ENCODE measurements around the gene DRD2. TPM values are rescaled to one million over a fixed set of nuclear protein-coding genes. Genes with fewer than 3 reads are reported as not detected.

DRD2 gene
- total and polyA plus RNA-seq, 9 donors, result 0.07 to 0.32 (median 0.15) TPM; not detected in 2

DNA sequence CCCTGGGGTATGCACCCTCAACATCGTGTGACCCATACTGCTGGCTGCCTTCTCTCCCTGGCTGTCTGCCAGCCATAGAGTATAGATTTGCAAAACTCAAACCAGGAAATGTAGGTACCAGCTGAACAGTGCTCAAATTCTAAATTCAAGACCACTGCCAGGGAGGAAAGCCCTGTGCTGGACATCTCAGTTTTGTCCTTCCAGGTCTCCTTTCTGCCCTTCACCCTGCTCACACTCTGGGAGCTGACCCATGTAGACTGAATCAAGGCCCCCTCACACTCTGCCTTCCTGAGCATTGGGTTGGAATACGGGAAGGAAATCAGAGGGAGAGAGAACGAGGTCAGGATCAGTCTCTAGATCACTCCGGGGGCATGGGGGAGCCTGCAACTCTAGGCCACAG lies 12.4 kb upstream of the DRD2 start:
- Histone ChIP-seq H3K9me3 (replicated peaks; ENCODE audit: control insufficient read depth, low read depth, low read length) (no peaks in the 10 kb centered on the region), H3K27ac (ENCODE audit: low read length) (no peak overlapping the region), H3K4me3 (ENCODE audit: low read length) (no peak overlapping the region), H3K27me3 (ENCODE audit: control insufficient read depth, insufficient read depth, low read length) (no peaks in the 10 kb centered on the region), H3K36me3 (ENCODE audit: control insufficient read depth, insufficient read depth, low read length) (no peaks in the 10 kb centered on the region), H3K4me1 (ENCODE audit: control insufficient read depth, insufficient read depth, low read length) (no peaks in the 10 kb centered on the region)
- 60% methylated on average over 1 of the region's 4 CpGs for WGBS (ENCODE audit: insufficient coverage)
- DNase-seq, result no peak

DNA sequence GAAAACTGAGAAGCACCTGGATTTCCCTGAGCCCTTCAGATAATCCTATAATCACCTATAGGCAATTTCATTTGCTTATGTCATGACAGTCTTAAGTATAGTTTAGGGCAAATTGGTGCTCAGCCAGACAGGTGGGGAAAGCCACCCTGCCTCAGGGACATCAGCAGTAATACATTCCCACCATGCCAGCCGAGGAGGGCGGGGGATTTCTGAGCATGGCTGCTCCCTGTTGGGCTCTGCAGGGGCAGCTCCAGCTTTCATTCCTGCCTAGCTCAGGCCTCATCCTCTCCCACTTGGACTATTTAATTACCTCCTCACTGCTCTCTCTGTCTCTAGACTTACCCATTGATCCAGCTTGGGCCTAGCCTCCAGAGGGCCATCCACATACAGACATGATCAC lies 9.0 kb upstream of the DRD2 start:
- no peaks in the 10 kb centered on the region for H3K9me3 ChIP-seq (replicated peaks; ENCODE audit: control insufficient read depth, low read depth, low read length)
- peaks cover 2% of the 10 kb centered on the region for H3K27me3 ChIP-seq (ENCODE audit: control insufficient read depth, insufficient read depth, low read length)
- H3K27ac ChIP-seq (ENCODE audit: low read length), result no peak overlapping the region
- H3K4me3 ChIP-seq (ENCODE audit: low read length), result no peak overlapping the region
- DNase-seq, result no peak
- H3K4me1 ChIP-seq (ENCODE audit: control insufficient read depth, insufficient read depth, low read length), result no peaks in the 10 kb centered on the region
- H3K36me3 ChIP-seq (ENCODE audit: control insufficient read depth, insufficient read depth, low read length), result no peaks in the 10 kb centered on the region
- 58% methylated on average over 2 of the region's 2 CpGs for WGBS (ENCODE audit: insufficient coverage)

DNA sequence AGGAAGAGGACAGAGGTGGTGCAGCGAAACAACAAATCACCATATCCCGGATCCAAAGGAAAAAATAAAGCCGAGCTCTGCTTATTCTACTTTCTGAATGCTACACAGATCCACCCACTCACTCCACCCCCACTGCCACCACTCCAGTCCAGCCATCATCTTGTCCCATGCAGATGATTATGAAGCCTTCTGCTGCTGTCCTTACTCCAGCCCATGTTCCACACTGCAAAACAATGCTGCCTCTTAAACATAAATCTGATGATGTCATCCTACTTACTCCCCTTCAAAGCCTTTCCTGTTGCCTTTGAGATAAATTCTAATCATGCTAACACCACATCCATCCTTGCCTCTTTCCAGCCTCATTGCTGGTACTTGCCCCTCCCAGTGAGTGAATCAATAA lies 6.5 kb upstream of the DRD2 start:
- DNase-seq, result no peak
- no peaks in the 10 kb centered on the region for H3K36me3 ChIP-seq (ENCODE audit: control insufficient read depth, insufficient read depth, low read length)
- no peak overlapping the region for H3K27ac ChIP-seq (ENCODE audit: low read length)
- no peaks in the 10 kb centered on the region for H3K4me1 ChIP-seq (ENCODE audit: control insufficient read depth, insufficient read depth, low read length)
- H3K4me3 ChIP-seq (ENCODE audit: low read length), result no peak overlapping the region
- H3K9me3 ChIP-seq (replicated peaks; ENCODE audit: control insufficient read depth, low read depth, low read length), result no peaks in the 10 kb centered on the region
- WGBS (ENCODE audit: insufficient coverage), result 93% methylated on average over 2 of the region's 3 CpGs
- H3K27me3 ChIP-seq (ENCODE audit: control insufficient read depth, insufficient read depth, low read length), result peaks cover 13% of the 10 kb centered on the region

DNA sequence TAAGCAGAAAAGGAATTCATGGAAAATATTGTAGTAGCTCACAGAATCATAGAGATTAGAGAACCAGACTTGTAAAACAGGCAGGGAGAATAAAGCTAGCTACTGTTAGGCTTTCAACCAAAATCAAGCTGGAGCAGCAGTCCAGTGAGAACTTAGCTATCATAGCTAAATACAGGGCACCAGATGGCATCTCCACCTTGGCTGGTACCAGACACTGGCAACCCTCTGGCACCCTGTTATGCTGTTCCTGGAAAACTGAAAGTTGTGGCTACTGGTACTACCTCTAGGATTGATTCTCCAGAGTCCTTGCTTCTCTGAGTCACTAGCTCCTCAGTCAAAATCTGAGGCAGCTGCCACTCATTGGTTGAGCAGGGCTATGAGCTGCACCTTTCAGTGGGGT lies 6.0 kb upstream of the DRD2 start:
- no peak overlapping the region for H3K4me3 ChIP-seq (ENCODE audit: low read length)
- no peak overlapping the region for H3K27ac ChIP-seq (ENCODE audit: low read length)
- H3K27me3 ChIP-seq (ENCODE audit: control insufficient read depth, insufficient read depth, low read length), result peaks cover 17% of the 10 kb centered on the region
- no peak for DNase-seq
- H3K4me1 ChIP-seq (ENCODE audit: control insufficient read depth, insufficient read depth, low read length), result no peaks in the 10 kb centered on the region
- no peaks in the 10 kb centered on the region for H3K36me3 ChIP-seq (ENCODE audit: control insufficient read depth, insufficient read depth, low read length)
- no peaks in the 10 kb centered on the region for H3K9me3 ChIP-seq (replicated peaks; ENCODE audit: control insufficient read depth, low read depth, low read length)

DNA sequence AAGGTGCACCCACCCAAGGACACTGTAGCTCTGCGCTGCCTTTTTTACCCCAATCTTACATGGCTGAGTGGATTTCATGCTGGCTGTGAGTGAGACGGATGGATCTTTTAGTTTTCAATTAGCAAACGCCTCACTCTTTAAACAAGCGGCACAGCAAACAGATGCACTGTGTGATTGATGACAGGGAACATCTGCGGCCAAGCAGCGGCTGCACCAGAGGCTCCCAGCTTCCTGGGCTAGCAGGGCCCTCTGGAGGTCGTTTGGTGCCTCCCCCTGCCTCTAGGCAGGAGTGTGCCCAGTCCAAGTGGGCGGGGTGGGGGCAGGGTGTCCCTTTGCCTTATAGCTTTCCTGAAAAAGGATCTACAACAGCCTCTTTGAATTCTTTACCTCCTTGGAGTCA lies 2.1 kb upstream of the DRD2 start:
- Histone ChIP-seq H3K27me3 (ENCODE audit: control insufficient read depth, insufficient read depth, low read length) (peaks cover 43% of the 10 kb centered on the region), H3K9me3 (replicated peaks; ENCODE audit: control insufficient read depth, low read depth, low read length) (no peaks in the 10 kb centered on the region), H3K4me3 (ENCODE audit: low read length) (no peak overlapping the region), H3K36me3 (ENCODE audit: control insufficient read depth, insufficient read depth, low read length) (no peaks in the 10 kb centered on the region), H3K4me1 (ENCODE audit: control insufficient read depth, insufficient read depth, low read length) (peaks cover 6% of the 10 kb centered on the region), H3K27ac (ENCODE audit: low read length) (no peak overlapping the region)
- DNase-seq, result no peak
- WGBS (ENCODE audit: insufficient coverage), result 0% methylated on average over 5 of the region's 8 CpGs

DNA sequence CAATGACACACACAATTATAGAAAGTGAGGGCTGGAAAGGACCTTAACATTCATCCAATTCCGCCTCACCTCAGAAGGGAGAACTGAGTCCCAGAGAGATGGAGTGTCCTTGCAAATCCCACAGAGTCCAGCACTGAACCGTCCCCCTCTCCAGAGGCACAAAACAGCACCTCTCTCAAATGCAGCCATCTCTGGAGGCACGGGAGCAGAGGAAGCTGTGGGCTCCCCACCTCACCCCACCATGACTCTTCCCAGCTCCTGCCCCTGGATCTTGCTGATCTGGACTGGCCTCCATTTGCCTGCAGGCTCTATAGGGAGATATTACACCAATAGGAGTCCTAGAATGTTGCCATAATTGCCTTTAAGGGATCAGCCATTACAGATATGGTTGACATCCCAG lies 1.4 kb upstream of the DRD2 start:
- no peaks in the 10 kb centered on the region for H3K9me3 ChIP-seq (replicated peaks; ENCODE audit: control insufficient read depth, low read depth, low read length)
- H3K4me1 ChIP-seq (ENCODE audit: control insufficient read depth, insufficient read depth, low read length), result peaks cover 6% of the 10 kb centered on the region
- peaks cover 41% of the 10 kb centered on the region for H3K27me3 ChIP-seq (ENCODE audit: control insufficient read depth, insufficient read depth, low read length)
- H3K27ac ChIP-seq (ENCODE audit: low read length), result no peak overlapping the region
- WGBS (ENCODE audit: insufficient coverage), result 50% methylated on average over 2 of the region's 3 CpGs
- H3K4me3 ChIP-seq (ENCODE audit: low read length), result no peak overlapping the region
- H3K36me3 ChIP-seq (ENCODE audit: control insufficient read depth, insufficient read depth, low read length), result no peaks in the 10 kb centered on the region
- DNase-seq, result no peak

DNA sequence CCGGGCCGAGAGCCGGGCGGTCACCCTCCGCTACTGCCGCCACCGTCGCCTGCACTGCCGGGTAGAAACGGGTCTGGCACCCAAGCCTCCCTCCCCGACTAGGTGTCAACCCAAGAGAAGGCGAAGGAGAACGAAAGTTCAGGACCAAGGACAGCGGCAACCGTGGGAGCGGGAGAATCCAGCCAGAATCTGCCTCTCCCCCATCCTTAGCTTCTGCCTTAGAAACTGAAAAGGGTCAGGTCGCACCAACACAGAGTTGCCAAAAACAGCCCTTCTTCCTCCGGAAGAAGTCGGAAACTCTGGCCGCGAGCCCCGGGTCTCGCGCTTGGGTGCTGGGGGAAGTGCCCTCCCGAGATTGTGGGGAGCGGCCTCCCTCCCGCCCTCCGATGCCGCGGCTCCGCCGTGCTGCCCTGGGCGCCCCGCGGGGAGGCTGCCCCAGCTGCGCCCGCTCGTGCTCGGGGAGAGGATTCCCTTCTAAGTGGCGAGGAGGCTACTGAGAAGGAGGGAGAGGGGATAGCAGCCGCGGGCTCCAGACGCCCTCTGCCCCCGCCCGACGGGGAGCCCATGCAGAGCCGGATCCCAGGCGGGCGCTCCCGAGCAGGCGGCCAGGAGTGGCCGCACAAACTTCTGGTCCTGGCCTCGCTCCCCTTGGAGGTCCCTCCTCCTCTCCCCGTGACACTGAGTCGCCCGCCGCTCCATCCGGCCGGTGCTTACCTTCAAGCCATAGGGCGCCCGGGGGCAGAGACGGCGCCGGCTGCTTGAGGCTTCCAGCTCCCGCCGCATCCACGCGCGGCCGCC lies 637 bp downstream of the DRD2 start:
- peak; percentile 94 for DNase-seq
- Histone ChIP-seq H3K27me3 (ENCODE audit: control insufficient read depth, insufficient read depth, low read length) (peaks cover 41% of the 10 kb centered on the region), H3K36me3 (ENCODE audit: control insufficient read depth, insufficient read depth, low read length) (no peaks in the 10 kb centered on the region), H3K4me3 (ENCODE audit: low read length) (no peak overlapping the region), H3K4me1 (ENCODE audit: control insufficient read depth, insufficient read depth, low read length) (peaks cover 6% of the 10 kb centered on the region), H3K9me3 (replicated peaks; ENCODE audit: control insufficient read depth, low read depth, low read length) (no peaks in the 10 kb centered on the region), H3K27ac (ENCODE audit: low read length) (no peak overlapping the region)
- WGBS (ENCODE audit: insufficient coverage), result under 1% methylated on average over 61 of the region's 70 CpGs

DNA sequence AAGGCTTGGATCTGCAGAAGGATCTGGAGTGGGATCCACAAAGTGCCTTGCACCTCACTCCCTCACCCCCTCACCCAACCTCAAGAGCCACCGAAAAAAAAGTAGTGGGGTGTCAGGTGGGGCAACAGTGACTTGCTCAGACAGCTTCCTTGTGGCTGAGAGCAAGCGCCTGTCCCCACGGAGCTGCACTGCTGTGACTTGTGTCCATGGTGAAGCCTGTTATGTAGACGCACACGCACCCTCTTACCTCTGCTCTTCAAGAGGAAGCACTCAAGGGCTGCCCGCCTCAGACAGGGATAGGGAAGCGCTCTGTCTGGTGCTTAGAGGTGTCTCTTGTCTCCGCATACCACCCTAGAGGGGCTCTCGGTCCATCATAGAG lies 1.2 kb downstream of the DRD2 start:
- Histone ChIP-seq H3K36me3 (ENCODE audit: control insufficient read depth, insufficient read depth, low read length) (no peaks in the 10 kb centered on the region), H3K27me3 (ENCODE audit: control insufficient read depth, insufficient read depth, low read length) (peaks cover 41% of the 10 kb centered on the region), H3K4me3 (ENCODE audit: low read length) (no peak overlapping the region), H3K4me1 (ENCODE audit: control insufficient read depth, insufficient read depth, low read length) (peaks cover 6% of the 10 kb centered on the region), H3K27ac (ENCODE audit: low read length) (no peak overlapping the region), H3K9me3 (replicated peaks; ENCODE audit: control insufficient read depth, low read depth, low read length) (no peaks in the 10 kb centered on the region)
- 25% methylated on average over 2 of the region's 9 CpGs for WGBS (ENCODE audit: insufficient coverage)
- no peak for DNase-seq

DNA sequence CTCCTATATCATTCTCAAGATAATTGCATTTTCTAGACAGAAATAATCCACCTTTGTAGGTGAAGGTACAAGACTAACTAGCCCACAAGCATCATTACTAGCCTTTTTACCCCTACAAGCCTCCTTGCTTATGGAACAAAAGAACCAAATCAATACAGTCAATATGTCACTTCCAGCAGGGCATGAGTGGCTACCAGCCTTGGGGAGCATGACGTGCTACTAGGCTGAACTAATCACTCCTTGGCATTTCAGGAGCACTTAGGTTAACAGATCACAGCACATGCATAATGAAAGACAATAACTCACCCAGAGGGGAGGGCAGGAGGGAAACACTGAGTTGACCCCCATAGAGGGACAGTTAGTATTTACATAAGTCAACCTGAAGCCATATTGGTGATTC lies 2.7 kb downstream of the DRD2 start:
- no peaks in the 10 kb centered on the region for H3K9me3 ChIP-seq (replicated peaks; ENCODE audit: control insufficient read depth, low read depth, low read length)
- H3K36me3 ChIP-seq (ENCODE audit: control insufficient read depth, insufficient read depth, low read length), result no peaks in the 10 kb centered on the region
- peaks cover 38% of the 10 kb centered on the region for H3K27me3 ChIP-seq (ENCODE audit: control insufficient read depth, insufficient read depth, low read length)
- WGBS (ENCODE audit: insufficient coverage), result no CpG with 5 or more reads among the region's 1 CpG
- H3K4me1 ChIP-seq (ENCODE audit: control insufficient read depth, insufficient read depth, low read length), result peaks cover 6% of the 10 kb centered on the region
- no peak overlapping the region for H3K27ac ChIP-seq (ENCODE audit: low read length)
- no peak for DNase-seq
- no peak overlapping the region for H3K4me3 ChIP-seq (ENCODE audit: low read length)

DNA sequence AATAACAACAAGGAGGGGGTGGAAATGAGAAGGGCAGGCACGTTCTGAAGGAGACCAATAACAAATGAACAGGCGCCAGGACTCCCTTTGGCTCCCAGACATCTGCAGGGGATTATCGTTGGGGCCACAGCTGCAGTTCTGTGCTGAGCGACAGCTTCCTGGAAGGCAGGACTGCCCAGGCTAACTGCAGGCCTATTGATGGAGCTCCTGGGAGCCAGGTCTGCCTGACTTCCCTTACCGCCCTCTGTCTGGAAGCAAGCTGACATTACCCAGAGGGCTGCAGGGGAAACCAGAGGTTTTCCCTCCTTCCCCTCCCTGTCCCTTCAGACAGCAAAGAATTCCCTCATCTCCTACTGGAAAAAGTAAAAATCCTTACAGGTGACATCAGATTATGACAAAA lies 5.0 kb downstream of the DRD2 start:
- H3K9me3 ChIP-seq (replicated peaks; ENCODE audit: control insufficient read depth, low read depth, low read length), result no peaks in the 10 kb centered on the region
- no peaks in the 10 kb centered on the region for H3K36me3 ChIP-seq (ENCODE audit: control insufficient read depth, insufficient read depth, low read length)
- peaks cover 17% of the 10 kb centered on the region for H3K27me3 ChIP-seq (ENCODE audit: control insufficient read depth, insufficient read depth, low read length)
- DNase-seq, result no peak
- no peak overlapping the region for H3K4me3 ChIP-seq (ENCODE audit: low read length)
- H3K27ac ChIP-seq (ENCODE audit: low read length), result no peak overlapping the region
- WGBS (ENCODE audit: insufficient coverage), result 0% methylated on average over 4 of the region's 5 CpGs
- H3K4me1 ChIP-seq (ENCODE audit: control insufficient read depth, insufficient read depth, low read length), result peaks cover 6% of the 10 kb centered on the region

Data from muscle of leg (tissue), 11 donors.